Heart left ventricle (tissue), 16 donors: Measurements from ENCODE around the gene PDF. TPM values are rescaled to one million over a fixed set of nuclear protein-coding genes. Genes with fewer than 3 reads are reported as not detected.

Source experiments
- ATAC-seq, 4 donors: fragments of 200-7000 bp; cut with Tn5 transposase; one replicate each; pipeline ENCODE4 v1.9.1; 2020 to 2022; ENCODE audit warnings: moderate library complexity in 4 of 4, mild to moderate bottlenecking in 3 of 4, moderate number of reproducible peaks in 1 of 4
- DNase-seq, 5 donors: peaks; one replicate each; pipeline ENCODE4 v3.0.0-alpha.2; 2020
- H3K27ac ChIP-seq, 12 donors: fragments of 200-600 bp; sonication (generic) in 4 of 12; one replicate each; pipeline versions ENCODE4 v1.5.0 to v1.8.0; 2016 to 2022; ENCODE audit warnings: mild to moderate bottlenecking in 2 of 12
- H3K27me3 ChIP-seq, 9 donors: fragments of 200-600 bp; sonication (generic) in 2 of 9; one replicate each; pipeline versions ENCODE4 v1.5.1 to v1.8.0; 2016 to 2022; ENCODE audit warnings: mild to moderate bottlenecking in 3 of 9
- H3K36me3 ChIP-seq, 9 donors: fragments of 200-600 bp; sonication (generic) in 2 of 9; one replicate each; pipeline versions ENCODE4 v1.5.0 to v1.8.0; 2018 to 2022; ENCODE audit warnings: mild to moderate bottlenecking in 2 of 9
- H3K4me1 ChIP-seq, 12 donors: fragments of 200-600 bp; sonication (generic) in 4 of 12; one replicate each; pipeline versions ENCODE4 v1.5.0 to v1.8.0; 2016 to 2022; ENCODE audit warnings: mild to moderate bottlenecking in 3 of 12
- H3K4me3 ChIP-seq, 12 donors: fragments of 200-600 bp; sonication (generic) in 4 of 12; one replicate each; pipeline versions ENCODE4 v1.5.0 to v1.8.0; 2017 to 2022; ENCODE audit warnings: mild to moderate bottlenecking in 9 of 12, moderate library complexity in 4 of 12
- H3K9me3 ChIP-seq, 12 donors: fragments of 200-600 bp; sonication (generic) in 4 of 12; one replicate each; pipeline versions ENCODE4 v1.5.0 to v1.8.0; 2016 to 2022; ENCODE audit warnings: mild to moderate bottlenecking in 1 of 12
- POLR2A ChIP-seq, 2 donors: fragments of 450-650 bp; IDR thresholded peaks; one replicate each; pipeline ENCODE4 v1.6.1; 2017; ENCODE audit warnings: antibody characterized with exemption in 2 of 2, mild to moderate bottlenecking in 2 of 2, moderate library complexity in 2 of 2
- WGBS, 4 donors: extraction: QIAGEN DNeasy Blood & Tissue Kit in 2 of 4; methylation state at CpG; one replicate each; pipeline versions ENCODE4 v1.1.5 to v1.1.7; 2013 to 2018; 5-methylcytosine and 5-hydroxymethylcytosine counted together
- intact Hi-C, 10 donors: fragments of 100-400 bp; cut with DNase I; formaldehyde crosslinking; loops; one replicate each; pipeline versions ENCODE4 v1.11.1 to v1.14.2; 2022
- polyA plus RNA-seq, 2 donors: library from polyadenylated mRNA; stranded (reverse); fragments of 200-250 nt; gene quantifications; one replicate each; pipeline ENCODE4 v1.2.3, GENCODE V29; 2013
- total RNA-seq, 9 donors: library from RNA; depleted of rRNA in 2 of 9; stranded (reverse); fragments of >200 nt in 2 of 9; fragmentation: NEBNext Ultra II Directional in 3 of 9; extraction: Animal tissue kit (Norgen Biotek cat#: 25700) in 3 of 9; gene quantifications; one replicate each; pipeline versions ENCODE4 v1.1.0 to v1.2.4, GENCODE V29; 2016 to 2023
- TF ChIP-seq, protein P1 (sequence below), 12 donors: fragments of 200-600 bp; sonication (generic) in 4 of 12; IDR thresholded peaks; one replicate each; pipeline versions ENCODE4 v1.5.0 to v1.8.0; 2018 to 2022; ENCODE audit warnings: antibody characterized with exemption in 12 of 12, mild to moderate bottlenecking in 5 of 12
- donor health status: ischemic (EF 13 %, LVEDD 7.1; RV severe dilation, severe dysfunction).
- donor health status: healthy with polysubstance abuse.
- donor health status: DM: no; HTN: yes; CAD: no.
- donor health status: DM: no; HTN: no; CAD: no.
- donor health status: ischemic (EF 25% LVEDD 6.9; RV normal size, moderate dysfunction).
- donor health status: ischemic (EF 25% LVEDD 5.7; RV mildly dilated, moderate dysfunction).
- donor health status: healthy.
- donor health status: DM: yes; HTN: yes; CAD: no.
- donor health status: ischemic (EF 35%, LVEDD 5.7; RV mildly dilated, moderate dysfunction).
- donor health status: nonischemic (EF 11% LVEDD 7.7; RV severe dilation, severe dysfunction).
- donor health status: DM: yes; HTN: yes; CAD: no.
- donor health status: PGD.
- donor health status: ischemic (EF 29% LVEDD 5.4; RV normal size, mild dysfunction).
- donor health status: nonischemic (EF 23%, LVEDD 6.1; RV moderate dilation, normal function).

The PDF gene
- total and polyA plus RNA-seq, 11 donors = 1.4 to 13.8 (median 6.0) TPM

DNA sequence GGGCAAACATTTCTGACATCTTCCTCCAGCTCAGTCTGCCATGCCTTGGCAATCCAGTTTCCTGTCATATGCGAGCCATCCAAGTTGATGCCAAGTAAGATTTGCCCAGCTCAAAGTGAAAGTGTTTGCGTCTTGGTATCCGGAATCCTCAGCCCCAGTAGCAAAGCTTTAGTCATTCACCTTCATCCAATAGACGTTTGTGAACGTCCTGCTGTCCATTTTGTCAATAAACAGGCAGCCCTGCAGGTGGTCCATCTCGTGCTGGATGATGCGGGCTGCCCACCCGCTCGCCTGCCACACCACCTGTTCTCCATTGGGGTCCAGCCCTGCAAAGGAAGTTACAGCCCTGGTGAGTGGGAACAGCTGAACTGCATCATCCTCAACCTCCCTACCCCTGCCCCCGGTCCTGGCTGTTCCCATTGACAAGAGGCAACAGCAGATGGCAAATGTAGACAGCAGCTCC, 1.5 kb downstream of the PDF start:
- intact Hi-C loops = no loop called here
- H3K4me3 ChIP-seq = peak overlapping the region in 6 of 12 donors; percentile 22 to 98 (median 91)
- no peaks in the 10 kb centered on the region for H3K27me3 ChIP-seq
- 70 to 84% (median 74%) methylated on average over 10 of the region's 10 CpGs for WGBS, 4 donors
- no peak overlapping the region for H3K27ac ChIP-seq
- TF ChIP-seq POLR2A (IDR thresholded peaks at IDR 0.05) = no peak
- TF ChIP-seq, protein P1, sequence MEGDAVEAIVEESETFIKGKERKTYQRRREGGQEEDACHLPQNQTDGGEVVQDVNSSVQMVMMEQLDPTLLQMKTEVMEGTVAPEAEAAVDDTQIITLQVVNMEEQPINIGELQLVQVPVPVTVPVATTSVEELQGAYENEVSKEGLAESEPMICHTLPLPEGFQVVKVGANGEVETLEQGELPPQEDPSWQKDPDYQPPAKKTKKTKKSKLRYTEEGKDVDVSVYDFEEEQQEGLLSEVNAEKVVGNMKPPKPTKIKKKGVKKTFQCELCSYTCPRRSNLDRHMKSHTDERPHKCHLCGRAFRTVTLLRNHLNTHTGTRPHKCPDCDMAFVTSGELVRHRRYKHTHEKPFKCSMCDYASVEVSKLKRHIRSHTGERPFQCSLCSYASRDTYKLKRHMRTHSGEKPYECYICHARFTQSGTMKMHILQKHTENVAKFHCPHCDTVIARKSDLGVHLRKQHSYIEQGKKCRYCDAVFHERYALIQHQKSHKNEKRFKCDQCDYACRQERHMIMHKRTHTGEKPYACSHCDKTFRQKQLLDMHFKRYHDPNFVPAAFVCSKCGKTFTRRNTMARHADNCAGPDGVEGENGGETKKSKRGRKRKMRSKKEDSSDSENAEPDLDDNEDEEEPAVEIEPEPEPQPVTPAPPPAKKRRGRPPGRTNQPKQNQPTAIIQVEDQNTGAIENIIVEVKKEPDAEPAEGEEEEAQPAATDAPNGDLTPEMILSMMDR (IDR thresholded peaks at IDR 0.05) = no peak
- DNase-seq (peak in 1 of 5 donors; percentile 13), ATAC-seq (no peak)
- peaks cover 3 to 57% (median 36%) of the 10 kb centered on the region in 12 donors for H3K4me1 ChIP-seq
- peaks cover 0 to 72% (median 63%) of the 10 kb centered on the region in 9 donors for H3K36me3 ChIP-seq
- H3K9me3 ChIP-seq = no peaks in the 10 kb centered on the region

DNA sequence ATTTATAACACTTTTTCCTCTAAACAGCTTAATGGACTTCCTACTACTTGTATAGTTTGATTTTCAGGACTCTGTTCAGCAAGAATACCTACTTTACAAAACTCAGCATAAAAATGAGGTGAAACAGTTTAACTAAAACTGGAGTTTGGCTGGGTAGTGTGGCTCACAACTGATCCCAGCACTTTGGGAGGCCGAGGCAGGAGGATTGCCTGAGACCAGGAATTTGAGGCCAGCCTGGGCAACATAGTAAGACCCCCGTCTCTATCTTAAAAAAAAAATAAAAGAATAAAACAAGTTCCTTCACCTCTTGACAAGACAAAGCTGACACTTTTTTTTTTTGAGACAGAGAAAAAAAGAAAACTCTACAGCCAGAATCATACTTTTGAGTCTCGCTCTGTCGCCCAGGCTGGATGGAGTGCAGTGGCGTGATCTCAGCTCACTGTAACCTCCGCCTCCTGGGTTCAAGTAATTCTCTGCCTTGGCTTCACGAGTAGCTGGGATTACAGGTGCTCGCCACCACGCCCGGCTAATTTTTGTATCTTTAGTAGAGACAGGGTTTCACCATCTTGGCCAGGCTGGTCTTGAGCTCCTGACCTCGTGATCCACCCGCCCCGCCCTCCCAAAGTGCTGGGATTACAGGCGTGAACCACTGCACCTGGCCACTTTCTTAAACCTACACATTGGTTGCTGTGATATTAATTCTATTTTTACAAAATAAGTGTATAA, 2.6 kb downstream of the PDF start:
- intact Hi-C loops = no loop called here
- ATAC-seq (no peak), DNase-seq (no peak)
- H3K4me1 ChIP-seq = peaks cover 3 to 58% (median 36%) of the 10 kb centered on the region in 12 donors
- no peaks in the 10 kb centered on the region for H3K9me3 ChIP-seq
- WGBS, 4 donors = 90 to 96% (median 95%) methylated on average over 14 of the region's 14 CpGs
- TF ChIP-seq, protein P1 (IDR thresholded peaks at IDR 0.05) = no peak
- TF ChIP-seq POLR2A (IDR thresholded peaks at IDR 0.05) = no peak
- peaks cover 0 to 72% (median 63%) of the 10 kb centered on the region in 9 donors for H3K36me3 ChIP-seq
- H3K4me3 ChIP-seq = no peak overlapping the region
- no peaks in the 10 kb centered on the region for H3K27me3 ChIP-seq
- no peak overlapping the region for H3K27ac ChIP-seq

DNA sequence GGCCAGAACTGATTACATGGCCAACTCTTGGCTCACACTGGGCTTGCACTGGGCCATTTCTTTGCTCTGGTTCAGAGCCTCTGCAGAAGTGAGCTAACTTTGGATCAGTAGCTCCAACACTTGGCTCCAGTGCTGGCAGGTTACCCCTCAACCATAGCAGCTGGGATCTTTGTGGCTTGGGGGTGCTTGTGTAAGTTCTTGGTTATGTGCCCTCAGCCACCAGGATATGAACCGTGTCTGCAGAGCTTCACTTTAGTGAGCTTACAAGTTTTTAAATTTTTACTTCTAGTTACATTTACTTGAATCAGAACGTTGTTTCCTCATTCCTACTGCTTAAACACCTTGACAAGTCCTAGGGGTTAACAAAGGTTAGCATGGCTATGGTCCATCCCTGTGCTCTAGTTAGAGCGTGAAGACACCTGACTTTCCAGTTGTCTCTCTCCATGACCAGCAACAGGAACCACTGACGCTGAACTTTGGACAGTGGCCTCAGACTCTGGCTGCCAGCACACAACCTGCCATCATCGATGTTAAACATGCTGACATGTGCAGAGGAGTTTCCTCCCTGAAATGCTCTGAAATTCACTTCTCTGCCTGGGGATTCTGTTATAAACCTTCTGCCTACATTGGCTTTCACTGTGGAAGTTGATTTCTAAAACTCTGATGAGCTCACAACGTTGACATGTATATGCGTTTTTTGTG, 4.1 kb downstream of the PDF start:
- Histone ChIP-seq H3K27ac (no peak overlapping the region), H3K9me3 (no peaks in the 10 kb centered on the region), H3K4me3 (no peak overlapping the region), H3K27me3 (no peaks in the 10 kb centered on the region), H3K4me1 (peaks cover 3 to 58% (median 34%) of the 10 kb centered on the region in 12 donors), H3K36me3 (peaks cover 5 to 74% (median 64%) of the 10 kb centered on the region in 9 donors)
- no peak for DNase-seq
- 49 to 56% (median 53%) methylated on average over 7 of the region's 7 CpGs for WGBS, 4 donors
- TF ChIP-seq, protein P1 (IDR thresholded peaks at IDR 0.05) = no peak
- no peak for TF ChIP-seq POLR2A (IDR thresholded peaks at IDR 0.05)
- intact Hi-C loops = no loop called here
- ATAC-seq = no peak

DNA sequence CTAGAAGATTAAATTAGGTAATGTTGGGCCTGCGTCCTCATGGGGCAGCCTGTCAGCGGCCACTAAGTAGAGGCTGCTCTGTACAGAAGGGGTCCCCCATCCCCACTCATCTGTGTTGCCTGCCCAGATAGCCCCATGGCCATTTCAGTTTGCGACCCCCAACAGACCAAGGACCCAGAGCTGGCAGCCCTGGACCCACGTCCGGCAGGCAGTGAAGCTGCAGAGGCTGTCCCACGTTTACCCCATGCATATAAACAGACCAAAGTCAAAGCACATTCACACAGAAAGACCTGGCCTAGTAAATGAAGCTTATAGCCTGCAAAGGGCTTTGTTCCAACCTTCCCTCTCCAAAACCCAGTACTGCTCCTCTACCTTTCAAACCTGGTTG, 4.6 kb downstream of the PDF start:
- Histone ChIP-seq H3K4me3 (no peak overlapping the region), H3K27ac (no peak overlapping the region), H3K9me3 (no peaks in the 10 kb centered on the region), H3K4me1 (peaks cover 3 to 53% (median 28%) of the 10 kb centered on the region in 12 donors), H3K36me3 (peaks cover 5 to 80% (median 70%) of the 10 kb centered on the region in 9 donors), H3K27me3 (no peaks in the 10 kb centered on the region)
- intact Hi-C loops = no loop called here
- WGBS, 4 donors = 85 to 90% (median 87%) methylated on average over 6 of the region's 6 CpGs
- no peak for TF ChIP-seq POLR2A (IDR thresholded peaks at IDR 0.05)
- TF ChIP-seq, protein P1 (IDR thresholded peaks at IDR 0.05) = no peak
- DNase-seq = no peak
- no peak for ATAC-seq
